ENCODE results near the gene RBM14.

DNA sequence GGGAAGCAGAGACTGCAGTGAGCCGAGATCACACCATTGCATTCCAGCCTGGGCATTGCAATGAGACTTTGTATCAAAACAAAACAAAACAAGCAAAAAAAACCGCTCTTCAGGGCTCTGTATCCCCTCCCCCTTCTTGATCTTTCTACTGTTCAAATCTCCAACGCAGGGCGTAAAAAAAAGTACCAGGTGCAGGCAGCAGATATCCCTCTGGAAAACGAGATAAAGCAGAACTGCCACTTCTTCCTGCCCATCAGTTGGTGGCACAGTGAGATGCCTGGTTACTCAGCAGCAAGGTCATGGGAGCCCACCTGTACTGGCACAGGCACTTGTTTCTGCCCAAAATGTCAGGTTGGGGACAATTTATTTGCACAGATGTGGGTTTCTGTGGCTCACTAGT, 12.3 kb upstream of the RBM14 start:
- TF ChIP-seq, protein P1, sequence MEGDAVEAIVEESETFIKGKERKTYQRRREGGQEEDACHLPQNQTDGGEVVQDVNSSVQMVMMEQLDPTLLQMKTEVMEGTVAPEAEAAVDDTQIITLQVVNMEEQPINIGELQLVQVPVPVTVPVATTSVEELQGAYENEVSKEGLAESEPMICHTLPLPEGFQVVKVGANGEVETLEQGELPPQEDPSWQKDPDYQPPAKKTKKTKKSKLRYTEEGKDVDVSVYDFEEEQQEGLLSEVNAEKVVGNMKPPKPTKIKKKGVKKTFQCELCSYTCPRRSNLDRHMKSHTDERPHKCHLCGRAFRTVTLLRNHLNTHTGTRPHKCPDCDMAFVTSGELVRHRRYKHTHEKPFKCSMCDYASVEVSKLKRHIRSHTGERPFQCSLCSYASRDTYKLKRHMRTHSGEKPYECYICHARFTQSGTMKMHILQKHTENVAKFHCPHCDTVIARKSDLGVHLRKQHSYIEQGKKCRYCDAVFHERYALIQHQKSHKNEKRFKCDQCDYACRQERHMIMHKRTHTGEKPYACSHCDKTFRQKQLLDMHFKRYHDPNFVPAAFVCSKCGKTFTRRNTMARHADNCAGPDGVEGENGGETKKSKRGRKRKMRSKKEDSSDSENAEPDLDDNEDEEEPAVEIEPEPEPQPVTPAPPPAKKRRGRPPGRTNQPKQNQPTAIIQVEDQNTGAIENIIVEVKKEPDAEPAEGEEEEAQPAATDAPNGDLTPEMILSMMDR (IDR thresholded peaks at IDR 0.05; ENCODE audit: low read depth, low read length): no peak
- TF ChIP-seq, protein P2, sequence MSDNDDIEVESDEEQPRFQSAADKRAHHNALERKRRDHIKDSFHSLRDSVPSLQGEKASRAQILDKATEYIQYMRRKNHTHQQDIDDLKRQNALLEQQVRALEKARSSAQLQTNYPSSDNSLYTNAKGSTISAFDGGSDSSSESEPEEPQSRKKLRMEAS (IDR thresholded peaks at IDR 0.05; ENCODE audit: low read depth, low read length): no peak
- TF ChIP-seq POLR2A (IDR thresholded peaks at IDR 0.05; ENCODE audit: extremely low read depth, insufficient read length): no peak

Data from NB4 (cell line).